Panc1 (cell line): ENCODE measurements around the gene LCORL. TPM values are rescaled to one million over a fixed set of nuclear protein-coding genes. Genes with fewer than 3 reads are reported as not detected.
"Not testable (repeated sequence)": the region's sequence is repeated elsewhere in the genome, so short reads cannot be mapped to it uniquely, and the experiment has no call there.

Experiments used
- ATAC-seq: fragments of 200-7000 bp; cut with Tn5 transposase; 2 replicates; pipeline ENCODE4 v1.9.1; 2020; ENCODE audit warnings: mild to moderate bottlenecking, moderate library complexity
- BruUV-seq: library from RNA; stranded (reverse); fragments of 400-500 nt; replicated peaks from 2 replicates; lab custom pipeline; 2021; lab: Mats Ljungman, UMichigan
- CTCF ChIA-PET: fragments of 300-600 bp; sonication (Branson Sonifier 250); formaldehyde crosslinking; loops from one replicate; lab custom pipeline; 2022; ENCODE audit warnings: antibody characterized with exemption; lab: Charles Lee
- POLR2A ChIA-PET: fragments of 300-600 bp; sonication (Branson Sonifier 250); formaldehyde crosslinking; loops from one replicate; lab custom pipeline; 2022; ENCODE audit warnings: antibody characterized with exemption; lab: Charles Lee
- DNase-seq: peaks from one replicate; pipeline ENCODE4 v3.0.0-alpha.2; 2010; ENCODE audit warnings: low read depth, low spot score
- H3K27ac ChIP-seq: 2 replicates; pipeline ENCODE4 v1.5.1; 2011; ENCODE audit warnings: mild to moderate bottlenecking, low read length, inconsistent platforms
- H3K27me3 ChIP-seq: fragments of 200-500 bp; sonication (Bioruptor generic); 2 replicates; pipeline ENCODE4 v1.6.0; 2014; ENCODE audit warnings: low read length, inconsistent platforms; ENCODE audit not compliant: control insufficient read depth, insufficient read depth
- H3K36me3 ChIP-seq: fragments of 200-500 bp; sonication (Bioruptor generic); 2 replicates; pipeline ENCODE4 v1.5.1; 2014; ENCODE audit warnings: inconsistent platforms, mild to moderate bottlenecking, low read length, moderate library complexity; ENCODE audit not compliant: control insufficient read depth, insufficient read depth
- H3K4me1 ChIP-seq: 2 replicates; pipeline ENCODE4 v1.5.1; 2011; ENCODE audit warnings: inconsistent platforms, mild to moderate bottlenecking, low read length, moderate library complexity; ENCODE audit not compliant: control insufficient read depth, insufficient read depth
- H3K4me3 ChIP-seq, 2 experiments: 2 replicates each; pipeline ENCODE4 v1.5.1; 2011 to 2012; ENCODE audit warnings: low read depth in 2 of 2, low read length in 2 of 2, mild to moderate bottlenecking in 2 of 2, inconsistent platforms in 1 of 2, moderate library complexity in 1 of 2
- H3K9me3 ChIP-seq: fragments of 200-500 bp; sonication (Bioruptor generic); 2 replicates; pipeline ENCODE4 v1.5.1; 2014; ENCODE audit warnings: low read depth, mild to moderate bottlenecking, inconsistent platforms, low read length, moderate library complexity; ENCODE audit not compliant: control insufficient read depth, insufficient read depth
- POLR2AphosphoS5 ChIP-seq: IDR thresholded peaks from 2 replicates; pipeline ENCODE4 v1.6.1; 2012; ENCODE audit warnings: mild to moderate bottlenecking, low read depth, low read length, moderate library complexity
- SIN3A ChIP-seq: IDR thresholded peaks from 2 replicates; pipeline ENCODE4 v1.6.1; 2012; ENCODE audit warnings: low read depth, mild to moderate bottlenecking, low read length, moderate library complexity, borderline replicate concordance; ENCODE audit not compliant: insufficient read depth
- TCF7L2 ChIP-seq: IDR thresholded peaks from 2 replicates; pipeline ENCODE4 v1.6.1; 2011; ENCODE audit warnings: mild to moderate bottlenecking, low read depth, low read length, inconsistent platforms
- in situ Hi-C: cut with HindIII; loops from 2 replicates; pipeline ENCODE4 v1.10.0; 2016; ENCODE audit warnings: low sequenced_read_pairs, low pct_unique_long_range_greater_than_20kb
- intact Hi-C: fragments of 100-400 bp; cut with micrococcal nuclease; formaldehyde crosslinking; loops from one replicate; pipeline ENCODE4 v1.10.0; 2022; ENCODE audit not compliant: unreplicated experiment
- total RNA-seq: library from RNA; stranded (reverse); gene quantifications from one replicate; pipeline ENCODE4 v1.2.1, GENCODE V29; 2021; ENCODE audit not compliant: unreplicated experiment
- TF ChIP-seq, protein P1 (sequence below): fragments of 450-650 bp; IDR thresholded peaks from 2 replicates; pipeline ENCODE4 v1.5.1; 2017; ENCODE audit warnings: mild to moderate bottlenecking
- TF ChIP-seq, protein P2 (sequence below), 2 experiments: IDR thresholded peaks; 2 replicates each; pipeline ENCODE4 v1.6.1; 2011 to 2012; ENCODE audit warnings: low read depth in 2 of 2, control low read depth in 1 of 2, low read length in 1 of 2, mild to moderate bottlenecking in 1 of 2, moderate library complexity in 1 of 2; ENCODE audit not compliant: insufficient read depth in 1 of 2

Gene LCORL
- total RNA-seq, 1 experiment from 2014 or later = 17.5 TPM

DNA sequence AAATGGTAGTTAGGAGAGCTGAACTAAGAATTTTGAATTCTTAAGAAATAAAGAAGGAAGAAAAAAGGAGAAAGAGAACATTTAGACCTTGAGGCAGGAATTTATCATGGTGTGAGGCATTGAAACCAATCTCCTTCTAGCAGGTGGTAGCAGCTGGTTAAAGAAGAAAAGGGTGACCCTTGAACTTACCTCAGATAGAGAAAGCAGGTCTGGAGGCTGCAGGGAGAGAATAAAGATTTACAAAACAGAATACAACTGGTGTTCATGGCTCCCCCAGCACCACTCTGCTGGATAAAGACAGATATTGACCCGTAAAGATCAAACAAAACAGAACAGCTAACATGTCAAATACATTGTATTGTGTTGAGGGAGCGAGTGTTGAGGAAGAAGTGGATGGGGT, 154.7 kb downstream of the LCORL start:
- POLR2A ChIA-PET = no interaction called here

GRCh38 chr4:17865866-17866363, 155.6 kb downstream of the LCORL start:
- POLR2A ChIA-PET = interaction anchor here (0.7 kb wide), 1 partner anchor 13 kb away, joined by 7 read pairs; no protein-coding TSS in a partner anchor
- ATAC-seq (no peak), DNase-seq (no peak)
- no peaks in the 10 kb centered on the region for H3K4me1 ChIP-seq
- intact Hi-C loops = no loop called here
- no peaks in the 10 kb centered on the region for H3K9me3 ChIP-seq
- CTCF ChIA-PET = no interaction called here
- H3K4me3 ChIP-seq = no peak overlapping the region
- H3K36me3 ChIP-seq = no peaks in the 10 kb centered on the region
- no TSS peak for BruUV-seq
- in situ Hi-C loops = no loop called here
- H3K27me3 ChIP-seq = no peaks in the 10 kb centered on the region
- TF ChIP-seq TCF7L2 = no peak
- no peak for TF ChIP-seq POLR2AphosphoS5
- TF ChIP-seq, protein P1, sequence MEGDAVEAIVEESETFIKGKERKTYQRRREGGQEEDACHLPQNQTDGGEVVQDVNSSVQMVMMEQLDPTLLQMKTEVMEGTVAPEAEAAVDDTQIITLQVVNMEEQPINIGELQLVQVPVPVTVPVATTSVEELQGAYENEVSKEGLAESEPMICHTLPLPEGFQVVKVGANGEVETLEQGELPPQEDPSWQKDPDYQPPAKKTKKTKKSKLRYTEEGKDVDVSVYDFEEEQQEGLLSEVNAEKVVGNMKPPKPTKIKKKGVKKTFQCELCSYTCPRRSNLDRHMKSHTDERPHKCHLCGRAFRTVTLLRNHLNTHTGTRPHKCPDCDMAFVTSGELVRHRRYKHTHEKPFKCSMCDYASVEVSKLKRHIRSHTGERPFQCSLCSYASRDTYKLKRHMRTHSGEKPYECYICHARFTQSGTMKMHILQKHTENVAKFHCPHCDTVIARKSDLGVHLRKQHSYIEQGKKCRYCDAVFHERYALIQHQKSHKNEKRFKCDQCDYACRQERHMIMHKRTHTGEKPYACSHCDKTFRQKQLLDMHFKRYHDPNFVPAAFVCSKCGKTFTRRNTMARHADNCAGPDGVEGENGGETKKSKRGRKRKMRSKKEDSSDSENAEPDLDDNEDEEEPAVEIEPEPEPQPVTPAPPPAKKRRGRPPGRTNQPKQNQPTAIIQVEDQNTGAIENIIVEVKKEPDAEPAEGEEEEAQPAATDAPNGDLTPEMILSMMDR = no peak
- no peak for TF ChIP-seq SIN3A
- TF ChIP-seq, protein P2, sequence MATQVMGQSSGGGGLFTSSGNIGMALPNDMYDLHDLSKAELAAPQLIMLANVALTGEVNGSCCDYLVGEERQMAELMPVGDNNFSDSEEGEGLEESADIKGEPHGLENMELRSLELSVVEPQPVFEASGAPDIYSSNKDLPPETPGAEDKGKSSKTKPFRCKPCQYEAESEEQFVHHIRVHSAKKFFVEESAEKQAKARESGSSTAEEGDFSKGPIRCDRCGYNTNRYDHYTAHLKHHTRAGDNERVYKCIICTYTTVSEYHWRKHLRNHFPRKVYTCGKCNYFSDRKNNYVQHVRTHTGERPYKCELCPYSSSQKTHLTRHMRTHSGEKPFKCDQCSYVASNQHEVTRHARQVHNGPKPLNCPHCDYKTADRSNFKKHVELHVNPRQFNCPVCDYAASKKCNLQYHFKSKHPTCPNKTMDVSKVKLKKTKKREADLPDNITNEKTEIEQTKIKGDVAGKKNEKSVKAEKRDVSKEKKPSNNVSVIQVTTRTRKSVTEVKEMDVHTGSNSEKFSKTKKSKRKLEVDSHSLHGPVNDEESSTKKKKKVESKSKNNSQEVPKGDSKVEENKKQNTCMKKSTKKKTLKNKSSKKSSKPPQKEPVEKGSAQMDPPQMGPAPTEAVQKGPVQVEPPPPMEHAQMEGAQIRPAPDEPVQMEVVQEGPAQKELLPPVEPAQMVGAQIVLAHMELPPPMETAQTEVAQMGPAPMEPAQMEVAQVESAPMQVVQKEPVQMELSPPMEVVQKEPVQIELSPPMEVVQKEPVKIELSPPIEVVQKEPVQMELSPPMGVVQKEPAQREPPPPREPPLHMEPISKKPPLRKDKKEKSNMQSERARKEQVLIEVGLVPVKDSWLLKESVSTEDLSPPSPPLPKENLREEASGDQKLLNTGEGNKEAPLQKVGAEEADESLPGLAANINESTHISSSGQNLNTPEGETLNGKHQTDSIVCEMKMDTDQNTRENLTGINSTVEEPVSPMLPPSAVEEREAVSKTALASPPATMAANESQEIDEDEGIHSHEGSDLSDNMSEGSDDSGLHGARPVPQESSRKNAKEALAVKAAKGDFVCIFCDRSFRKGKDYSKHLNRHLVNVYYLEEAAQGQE (IDR thresholded peaks at IDR 0.05; ENCODE audit: insufficient read depth in 1 of 2, low read depth in 2 of 2, low read length in 1 of 2) = no peak
- no peak overlapping the region for H3K27ac ChIP-seq

More for the DNA sequence above, 154.7 kb downstream of the LCORL start:
- no TSS peak for BruUV-seq
- Histone ChIP-seq H3K4me1 (no peaks in the 10 kb centered on the region), H3K4me3 (no peak overlapping the region), H3K27ac (no peak overlapping the region), H3K9me3 (no peaks in the 10 kb centered on the region), H3K27me3 (no peaks in the 10 kb centered on the region), H3K36me3 (no peaks in the 10 kb centered on the region)
- ATAC-seq (no peak), DNase-seq (no peak)
- CTCF ChIA-PET = no interaction called here
- TF ChIP-seq POLR2AphosphoS5 (no peak), TCF7L2 (no peak), SIN3A (no peak)
- TF ChIP-seq, protein P1 = no peak
- TF ChIP-seq, protein P2 (IDR thresholded peaks at IDR 0.05; ENCODE audit: insufficient read depth in 1 of 2, low read depth in 2 of 2, low read length in 1 of 2) = no peak
- intact Hi-C loops (no loop called here), in situ Hi-C loops (no loop called here)

- H3K4me3 ChIP-seq, in situ Hi-C loops, H3K27me3 ChIP-seq, CTCF ChIA-PET, H3K27ac ChIP-seq, H3K9me3 ChIP-seq, H3K4me1 ChIP-seq, DNase-seq, POLR2A ChIA-PET, intact Hi-C loops, ATAC-seq, BruUV-seq, H3K36me3 ChIP-seq: not testable (repeated sequence)
Observed at GRCh38 chr4:17861906-17862305, 159.6 kb downstream of the LCORL start.
